NCI-H524 treated with DMSO at 0.1 percent for 48 hours (cell line): ENCODE data around the gene CCNT1.
A peak's percentile ranks its signal among the peaks of the same experiment; 100 is the strongest.
"Not testable (repeated sequence)": the region's sequence is repeated elsewhere in the genome, so short reads cannot be mapped to it uniquely, and the experiment has no call there.

Experiments used
- DNase-seq: peaks from one replicate; lab custom pipeline; 2025; lab: John Stamatoyannopoulos, UW

CCNT1 gene

DNA sequence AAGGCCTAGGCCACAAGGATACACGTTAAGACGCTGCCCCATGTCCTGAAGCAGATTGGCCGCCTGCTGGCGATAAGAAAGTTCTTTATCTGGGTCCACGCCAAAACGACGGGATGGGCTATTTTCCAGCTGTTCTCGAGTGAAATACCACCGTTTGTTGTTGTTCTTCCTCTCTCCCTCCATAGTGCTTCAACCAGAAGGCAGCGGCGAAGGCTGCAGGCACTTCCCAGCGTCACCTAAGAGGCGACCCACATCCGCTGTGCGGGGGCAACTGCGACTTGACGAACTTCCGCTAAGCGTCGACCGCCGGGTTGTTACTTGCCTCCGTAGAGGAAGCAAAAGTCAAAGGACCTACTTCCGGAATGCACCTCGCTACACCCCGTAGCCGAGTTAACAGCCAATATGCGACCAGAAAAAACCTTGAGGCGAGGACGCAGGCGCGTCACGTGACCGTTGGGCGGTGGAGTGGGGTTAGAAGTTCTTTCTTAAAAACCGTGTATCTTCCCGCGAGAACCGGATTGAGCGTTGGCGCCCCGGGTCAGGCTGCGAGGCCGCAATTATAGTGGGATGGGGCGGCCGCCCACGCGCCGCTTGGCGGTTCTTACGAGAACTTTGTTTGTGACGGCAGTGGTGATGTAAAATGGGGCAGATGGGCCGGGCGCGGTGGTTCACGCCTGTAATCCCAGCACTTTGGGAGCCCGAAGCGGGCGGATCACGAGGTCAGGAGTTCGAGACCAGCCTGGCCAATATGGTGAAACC, at the start of gene CCNT1:
Gene CCNT1 (minus strand): TSS at position 215 of the 759 bp plus-strand sequence. CDS start 32 bp downstream, at position 183.
- DNase-seq = peak; percentile 98

DNA sequence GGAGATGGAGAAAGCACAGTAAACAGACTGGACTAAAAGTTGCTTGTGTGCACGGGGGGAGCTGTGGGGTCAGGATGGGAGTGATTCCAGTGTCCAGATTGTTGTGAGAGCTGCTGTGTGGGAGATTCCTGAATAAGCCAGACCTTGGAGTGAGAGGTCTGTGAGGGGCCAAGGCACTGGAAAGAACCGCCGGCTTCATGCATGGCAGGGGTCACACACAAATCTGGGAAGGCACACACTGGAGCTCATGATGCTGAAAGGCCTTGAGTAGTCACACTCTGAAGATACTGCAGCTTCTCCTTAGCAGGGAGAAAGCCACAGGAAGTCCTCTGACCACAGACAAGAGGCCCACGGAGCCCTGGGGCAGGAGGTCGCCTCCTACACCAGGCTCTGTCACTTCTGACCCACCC, 49.3 kb upstream of the CCNT1 start:
- no peak for DNase-seq

DNA sequence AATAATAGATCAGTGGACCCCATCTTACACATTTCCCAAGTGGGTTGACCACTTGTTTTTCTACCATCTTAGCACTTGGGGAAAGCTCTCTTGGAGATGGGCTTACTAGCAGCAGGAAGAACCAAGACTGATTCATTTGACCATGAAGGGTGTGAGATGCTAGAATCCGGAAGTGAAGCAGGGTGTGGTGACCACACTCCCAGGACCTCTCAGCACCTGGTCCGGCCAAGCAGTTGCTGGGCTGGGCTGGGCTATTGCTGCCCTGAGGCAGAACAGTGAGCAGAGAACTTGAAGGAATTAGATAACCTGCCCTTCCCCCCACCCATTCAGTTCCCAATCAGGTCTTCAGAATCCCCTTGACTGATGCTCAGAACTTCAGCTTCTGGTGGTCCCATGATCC, 48.0 kb upstream of the CCNT1 start:
- DNase-seq = no peak

DNA sequence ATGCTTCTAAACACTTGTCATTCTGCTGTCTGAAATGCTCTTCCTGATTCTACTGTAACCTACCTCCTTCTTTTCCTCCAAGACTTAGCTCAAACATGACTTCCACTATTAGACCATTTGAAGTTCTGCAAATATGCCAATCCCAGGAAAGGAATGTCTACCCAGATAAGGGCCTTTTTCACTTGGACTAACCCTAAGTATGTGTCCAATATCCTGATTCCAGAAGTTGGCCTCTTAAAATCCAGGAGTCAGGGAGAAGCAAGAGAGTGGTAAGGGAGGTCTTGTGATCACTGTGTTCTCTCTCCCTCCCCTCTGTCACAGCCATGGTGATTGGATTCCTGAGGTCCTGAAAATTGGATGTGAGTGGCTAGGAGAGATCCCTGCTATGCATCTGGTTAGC, 42.2 kb upstream of the CCNT1 start:
- no peak for DNase-seq

DNA sequence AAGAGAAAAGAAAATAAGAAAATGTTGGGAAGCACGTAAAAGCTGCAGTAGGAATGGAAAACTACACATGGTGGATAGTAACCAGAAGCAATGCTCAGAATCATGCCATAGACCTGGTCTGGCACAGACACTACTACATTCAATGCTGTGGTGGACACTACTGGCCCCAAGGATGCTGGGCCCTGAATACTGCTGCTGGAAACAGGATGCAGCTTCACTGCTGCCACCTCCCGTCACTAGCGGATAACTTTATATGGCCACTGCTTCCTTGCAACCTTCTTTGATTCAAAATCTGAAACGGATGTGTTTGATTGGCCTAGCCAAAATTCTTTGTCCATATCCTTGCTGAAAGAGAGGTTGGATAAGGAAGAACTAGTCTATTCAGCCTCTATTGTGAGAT, 41.7 kb upstream of the CCNT1 start:
- no peak for DNase-seq

DNA sequence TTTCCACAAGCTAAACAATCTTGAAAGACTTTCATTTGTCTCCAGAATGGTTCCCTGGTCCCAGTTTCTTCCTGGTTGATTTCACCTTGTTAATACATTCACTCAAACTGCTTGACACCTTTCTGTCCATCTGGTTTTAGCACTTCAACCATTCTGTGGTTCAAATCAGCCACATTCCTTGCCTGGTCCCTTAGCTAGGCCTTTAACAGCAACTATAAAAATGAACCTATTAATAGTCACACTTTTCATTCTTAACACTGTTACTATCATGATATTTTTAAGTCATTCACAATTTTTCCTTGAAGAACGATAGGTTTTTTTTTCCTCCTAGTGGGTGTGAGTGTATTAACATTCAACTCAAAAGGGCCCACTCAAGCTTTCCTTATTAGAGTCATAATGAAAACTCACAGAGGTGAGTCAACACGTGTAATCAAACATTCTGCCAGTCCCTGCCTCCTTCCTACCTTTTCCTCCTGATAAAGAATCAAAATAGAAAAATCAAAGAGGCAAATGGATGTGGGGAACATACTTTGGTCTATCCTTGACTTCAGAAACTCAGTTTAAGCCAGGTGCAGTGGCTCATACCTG, 34.4 kb upstream of the CCNT1 start:
- no peak for DNase-seq

DNA sequence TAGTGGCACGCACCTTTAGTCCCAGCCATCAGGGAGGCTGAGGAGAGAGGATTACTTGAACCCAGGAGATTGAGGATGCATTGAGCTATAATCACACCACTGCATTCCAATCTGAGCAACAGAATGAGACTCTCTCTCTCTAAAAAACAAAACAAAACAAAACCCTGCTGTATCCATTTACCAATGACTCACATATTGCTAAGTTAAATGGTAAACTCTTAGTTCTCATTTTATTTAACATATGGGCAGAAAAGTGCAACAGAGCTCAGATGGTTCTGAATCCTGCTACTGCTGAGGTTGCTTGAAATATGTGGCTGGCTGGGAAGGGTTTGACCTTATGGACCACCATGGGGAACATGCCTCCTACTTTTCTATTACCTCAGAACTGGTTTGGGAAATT, 33.7 kb upstream of the CCNT1 start:
- DNase-seq = no peak

DNA sequence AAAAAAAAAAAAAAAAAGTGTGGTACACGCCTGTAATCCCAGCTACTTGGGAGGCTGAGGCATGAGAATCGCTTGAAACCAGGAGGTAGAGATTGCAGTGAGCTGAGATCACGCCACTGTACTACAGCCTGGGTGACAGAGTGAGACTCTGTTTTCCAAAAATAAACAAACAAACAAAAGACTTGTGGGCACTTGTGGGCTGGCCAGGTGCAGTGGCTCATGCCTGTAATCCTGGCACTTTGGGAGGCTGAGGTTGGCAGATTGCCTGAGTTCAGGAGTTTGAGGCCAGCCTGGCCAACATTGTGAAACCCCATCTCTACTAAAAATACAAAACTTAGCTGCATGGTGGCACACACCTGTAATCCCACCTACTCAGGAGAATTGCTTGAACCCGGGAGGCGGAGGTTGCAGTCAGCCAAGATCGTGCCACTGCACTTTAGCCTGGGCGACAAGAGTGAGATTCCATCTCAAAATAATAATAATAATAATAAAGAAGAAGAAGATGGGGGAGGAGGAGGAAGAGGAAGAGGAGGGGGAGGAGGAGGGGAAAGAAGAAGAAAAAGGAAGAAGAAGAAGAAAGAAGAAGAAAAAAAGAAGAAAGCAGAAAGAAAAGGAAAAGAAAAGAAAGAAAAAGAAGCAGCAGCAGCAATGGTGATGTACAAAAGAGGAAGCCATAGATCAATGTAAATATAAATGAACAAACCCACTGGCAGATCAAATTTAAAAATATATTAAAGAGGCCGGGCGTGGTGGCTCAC, 27.9 kb upstream of the CCNT1 start:
- no peak for DNase-seq

DNA sequence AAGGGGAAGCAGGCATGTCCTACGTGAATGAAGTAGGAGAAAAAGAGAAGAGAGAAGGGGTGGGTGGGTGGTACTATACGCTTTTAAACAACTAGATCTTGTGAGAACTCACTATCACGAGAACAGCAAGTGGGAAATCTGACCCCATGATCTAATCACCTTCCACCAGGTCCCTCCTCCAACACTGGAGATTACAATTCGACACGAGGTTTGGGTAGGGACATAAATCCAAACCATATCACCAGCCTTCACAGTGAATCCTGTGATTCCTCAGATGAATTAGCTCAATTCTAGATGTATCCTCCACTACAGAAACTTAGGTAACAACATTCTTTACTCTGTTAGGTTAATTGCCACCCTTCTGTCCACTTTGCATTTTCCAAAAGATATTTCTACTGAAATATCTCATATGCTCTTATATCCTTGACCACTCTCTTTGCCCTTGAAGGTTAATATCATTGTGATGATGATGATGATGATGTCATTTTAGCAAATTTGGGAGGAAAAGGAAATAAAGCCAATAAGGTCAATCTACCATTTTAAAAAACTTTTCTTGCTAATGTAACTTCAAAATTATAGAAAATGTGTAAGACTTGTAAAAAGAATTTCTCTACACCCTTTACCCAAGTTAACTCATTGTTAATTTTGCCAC, 23.2 kb upstream of the CCNT1 start:
- no peak for DNase-seq

DNA sequence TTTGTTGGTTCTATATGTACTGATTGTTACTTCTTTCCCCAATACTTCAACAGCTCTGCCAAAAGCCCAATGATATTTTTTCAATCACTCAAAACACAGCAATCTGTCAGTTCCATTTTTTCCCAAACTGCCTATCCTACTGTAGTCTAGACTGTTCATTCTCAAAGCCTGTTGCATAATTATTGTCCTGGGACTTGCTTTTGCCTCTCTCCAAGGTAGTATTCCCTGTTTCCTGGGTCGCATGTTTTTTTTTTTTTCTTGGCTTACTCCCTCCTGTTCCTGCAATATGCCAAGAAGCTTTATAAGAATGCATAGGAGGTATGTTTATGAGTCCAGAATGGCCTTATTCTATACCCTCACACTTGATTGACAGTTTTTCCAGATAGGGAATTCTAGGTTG, 19.9 kb upstream of the CCNT1 start:
- DNase-seq = no peak

DNA sequence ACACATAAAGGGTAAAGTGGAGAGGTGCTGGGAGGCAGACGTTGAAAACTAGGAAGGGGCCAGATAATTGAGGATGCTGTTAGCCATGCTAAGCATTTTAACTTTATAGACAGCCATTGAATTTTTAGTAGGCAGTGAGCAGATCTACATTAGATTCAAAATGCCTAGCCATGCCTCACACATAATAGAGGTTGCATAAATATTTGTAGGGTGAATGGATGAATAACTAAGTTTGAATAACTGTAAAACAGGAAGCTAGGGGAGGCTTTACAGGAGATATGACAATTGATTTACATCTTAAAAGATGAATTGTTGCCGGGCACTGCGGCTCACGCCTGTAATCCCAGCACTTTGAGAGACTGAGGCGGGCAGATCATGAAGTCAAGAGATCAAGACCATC, 12.3 kb upstream of the CCNT1 start:
- no peak for DNase-seq

DNA sequence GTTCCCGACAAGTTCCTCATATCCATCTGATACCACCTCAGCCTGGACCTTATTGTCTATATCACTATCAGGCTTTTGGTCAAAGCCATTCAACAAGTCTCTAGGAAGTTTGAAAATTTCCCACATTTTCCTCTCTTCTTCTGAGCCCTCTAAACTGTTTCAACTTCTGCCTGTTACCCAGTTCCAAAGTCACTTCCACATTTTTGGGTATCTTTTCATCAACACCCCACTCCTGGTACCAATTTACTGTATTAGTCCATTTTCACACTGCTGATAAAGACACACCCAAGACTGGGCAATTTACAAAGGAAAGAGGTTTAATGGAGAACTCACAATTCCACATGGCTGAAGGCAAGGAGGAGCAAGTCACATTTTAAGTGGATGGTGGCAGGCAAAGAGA, 4.2 kb upstream of the CCNT1 start:
- DNase-seq = not testable (repeated sequence)

DNA sequence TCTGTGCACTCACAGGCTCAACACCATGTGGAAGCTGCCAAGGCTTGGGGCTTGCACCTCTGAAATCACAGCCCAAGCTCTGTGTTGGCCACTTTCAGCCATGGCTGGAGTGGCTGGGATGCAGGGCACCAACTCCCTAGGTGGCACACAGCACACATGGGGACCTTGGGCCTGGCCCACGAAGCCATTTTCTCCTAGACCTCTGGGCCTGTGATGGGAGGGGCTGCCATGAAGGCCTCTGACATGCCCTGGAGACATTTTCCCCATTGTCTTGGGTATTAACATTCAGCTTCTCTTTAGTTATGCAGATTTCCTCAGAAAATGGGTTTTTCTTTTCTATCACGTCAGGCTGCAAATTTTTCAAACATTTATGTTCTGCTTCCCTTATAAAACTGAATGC, 3.7 kb upstream of the CCNT1 start:
- not testable (repeated sequence) for DNase-seq

DNA sequence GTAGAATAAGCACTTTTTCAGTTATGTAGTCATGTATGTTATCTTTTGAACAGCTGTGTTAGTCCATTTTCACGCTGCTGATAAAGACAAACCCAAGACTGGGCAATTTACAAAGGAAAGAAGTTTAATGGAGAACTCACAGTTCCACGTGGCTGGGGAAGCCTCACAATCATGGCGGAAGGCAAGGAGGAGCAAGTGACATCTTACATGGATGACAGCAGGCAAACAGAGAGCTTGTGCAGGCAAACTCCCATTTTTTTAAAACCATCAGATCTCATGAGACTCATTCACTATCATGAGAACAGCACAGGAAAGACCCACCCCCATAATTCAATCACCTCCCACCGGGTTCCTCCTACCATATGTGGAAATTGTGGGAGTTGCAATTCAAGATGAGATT, 2.5 kb upstream of the CCNT1 start:
- not testable (repeated sequence) for DNase-seq

DNA sequence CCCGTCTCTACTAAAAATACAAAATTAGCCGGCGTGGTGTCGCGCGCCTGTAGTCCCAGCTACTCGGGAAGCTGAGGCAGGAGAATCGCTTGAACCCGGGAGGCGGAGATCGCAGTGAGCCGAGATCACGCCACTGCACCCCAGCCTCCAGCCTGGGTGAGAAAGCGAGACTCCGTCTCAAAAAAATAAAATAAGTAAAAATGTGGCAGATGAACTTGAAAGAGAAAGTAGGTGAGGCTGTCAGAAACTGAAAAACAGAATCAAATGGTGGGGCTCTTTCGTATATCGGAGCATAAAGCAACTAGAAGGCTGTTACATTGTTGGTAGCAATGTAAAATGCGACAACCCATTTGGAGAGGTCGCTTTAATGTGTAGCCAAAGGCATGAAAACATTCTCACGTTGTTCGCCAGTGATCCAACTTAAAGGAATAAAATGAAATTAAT, 767 bp upstream of the CCNT1 start:
- no peak for DNase-seq

DNA sequence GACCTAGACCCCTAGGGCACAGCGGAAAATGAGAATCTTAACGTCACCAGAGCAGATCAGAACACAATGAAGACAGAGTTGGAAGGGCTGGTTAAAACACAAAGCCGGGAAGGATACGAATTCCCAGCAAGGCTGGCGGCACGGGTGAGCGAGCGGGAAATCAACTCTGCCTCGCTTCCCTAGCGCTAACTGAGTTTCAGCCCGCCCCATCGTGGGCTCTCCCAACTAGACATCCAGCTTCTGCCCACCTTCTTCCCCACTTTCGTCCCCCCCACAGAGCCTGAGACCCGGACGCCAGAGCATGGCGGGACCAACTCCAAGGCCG, 377 bp downstream of the CCNT1 start:
- DNase-seq = no peak

DNA sequence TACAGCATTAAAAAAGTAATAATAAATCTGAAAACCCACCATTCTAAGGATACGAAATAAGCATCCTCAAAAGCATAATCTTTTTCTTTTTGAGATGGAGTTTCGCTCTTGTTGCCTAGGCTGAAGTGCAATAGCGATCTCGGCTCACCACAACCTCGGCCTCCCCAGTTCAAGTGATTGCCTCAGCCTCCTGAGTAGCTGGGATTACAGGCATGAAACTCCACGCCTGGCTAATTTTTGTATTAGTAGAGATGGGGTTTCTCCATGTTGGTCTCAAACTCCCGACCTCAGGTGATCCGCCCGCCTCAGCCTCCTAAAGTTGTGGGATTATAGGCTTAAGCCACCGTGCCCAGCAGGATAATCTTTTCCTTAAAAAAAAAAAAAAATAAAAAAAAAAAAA, 4.3 kb downstream of the CCNT1 start:
- DNase-seq = no peak

DNA sequence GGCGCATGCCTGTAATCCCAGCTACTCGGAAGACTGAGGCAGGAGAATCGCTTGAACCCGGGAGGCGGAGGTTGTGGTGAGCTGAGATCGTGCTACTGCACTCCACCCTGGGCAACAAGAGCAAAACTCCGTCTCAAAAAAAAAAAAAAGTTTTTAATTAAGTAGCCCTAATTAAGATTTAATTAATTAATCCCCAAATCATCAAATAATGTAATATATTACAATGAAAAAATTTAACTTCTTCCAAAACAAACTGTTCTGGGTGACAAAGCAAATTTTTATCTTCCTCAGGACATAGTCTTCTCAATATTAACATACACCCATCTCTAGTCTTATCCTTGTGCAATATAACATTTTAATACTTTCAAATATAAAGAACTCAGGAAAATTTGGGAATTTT, 17.7 kb downstream of the CCNT1 start:
- DNase-seq = not testable (repeated sequence)

DNA sequence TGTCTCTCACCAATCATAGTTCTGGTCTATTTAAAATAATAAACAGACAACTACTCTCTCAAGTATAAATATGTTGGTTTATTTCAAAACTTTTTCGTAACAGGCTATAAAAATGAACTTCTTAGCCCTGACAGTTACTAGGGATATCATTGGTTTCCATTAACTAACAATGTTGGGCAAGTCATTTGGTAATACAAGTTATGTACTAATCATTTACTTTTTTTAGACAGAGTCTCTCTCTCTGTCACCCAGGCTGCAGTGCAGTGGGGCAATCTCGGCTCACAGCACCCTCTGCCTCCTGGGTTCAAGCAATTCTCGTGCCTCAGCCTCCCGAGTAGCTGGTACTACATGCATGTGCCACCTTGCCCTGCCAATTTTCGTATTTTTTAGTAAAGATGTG, 19.9 kb downstream of the CCNT1 start:
- no peak for DNase-seq

DNA sequence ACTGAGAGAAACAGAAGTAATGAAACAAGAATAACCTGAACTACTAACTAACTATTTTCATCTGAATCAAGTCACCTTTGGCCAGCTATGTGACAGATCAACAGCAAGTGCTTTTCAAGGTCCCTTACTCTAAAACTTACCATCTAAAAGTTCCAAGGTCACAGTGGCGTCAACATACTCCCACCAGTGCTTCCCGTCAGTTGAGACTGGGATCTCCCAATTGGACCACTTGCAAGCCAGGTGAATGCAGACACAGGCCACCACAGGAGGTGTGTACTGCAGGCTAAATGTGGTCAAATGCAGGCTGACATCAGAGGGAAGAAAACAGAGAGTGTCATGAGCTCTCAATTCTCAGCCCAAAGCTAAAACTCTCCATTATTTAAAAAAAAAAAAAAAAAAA, 20.6 kb downstream of the CCNT1 start:
- no peak for DNase-seq

DNA sequence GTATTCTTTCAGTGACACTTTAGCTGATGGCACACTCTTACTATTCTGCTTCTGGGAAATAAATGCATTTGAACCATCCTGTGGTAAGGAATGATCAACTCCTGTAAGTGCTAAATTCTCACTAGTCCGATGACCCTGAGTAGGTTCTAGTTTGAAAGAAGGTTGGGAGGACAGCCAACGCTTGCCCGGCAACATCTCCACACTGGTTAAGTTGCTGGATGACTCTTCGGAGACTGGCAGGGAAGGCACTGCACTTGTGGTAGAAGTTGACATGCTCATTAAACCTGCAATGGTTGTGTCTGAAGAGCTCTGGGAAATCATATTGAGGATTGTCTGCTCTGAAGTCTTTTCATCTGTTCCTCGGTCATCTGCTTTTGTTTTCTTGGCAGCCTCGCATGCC, 22.5 kb downstream of the CCNT1 start:
- no peak for DNase-seq

DNA sequence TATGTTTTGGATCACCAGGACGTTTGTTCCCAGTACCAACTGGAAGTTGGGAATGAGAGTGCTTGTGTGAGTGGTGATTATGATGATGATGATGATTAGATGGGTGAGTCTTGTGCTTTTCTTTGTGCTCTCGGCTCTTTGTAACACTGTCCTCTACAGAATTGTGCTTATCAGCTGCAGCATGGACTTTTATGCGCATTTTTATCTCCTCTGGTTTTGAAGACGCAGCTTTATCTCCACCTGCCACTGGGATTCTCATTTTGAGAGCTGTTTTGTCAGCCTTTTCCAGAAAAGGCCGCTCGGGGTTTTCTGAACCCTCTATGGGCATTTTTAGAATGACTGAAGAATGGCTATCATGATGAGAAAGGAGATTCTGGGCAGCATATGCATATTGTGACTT, 22.9 kb downstream of the CCNT1 start:
- no peak for DNase-seq
